OCI-LY3 (cell line): Measurements from ENCODE around the gene PSMA8.
"Not testable (repeated sequence)": the region's sequence is repeated elsewhere in the genome, so short reads cannot be mapped to it uniquely, and the experiment has no call there.

Experiments
- EZH2phosphoT487 ChIP-seq: fragments of 200-600 bp; shearing (Covaris generic); IDR thresholded peaks from 2 replicates; pipeline ENCODE4 v1.6.1; 2018; ENCODE audit warnings: antibody characterized with exemption, mixed run types, low read depth
- TF ChIP-seq, protein P1 (sequence below): fragments of 200-600, 300-600 bp; sonication (generic); IDR thresholded peaks from 2 replicates; pipeline ENCODE4 v1.5.1; 2014; ENCODE audit warnings: antibody characterized with exemption, low read length, low read depth

DNA sequence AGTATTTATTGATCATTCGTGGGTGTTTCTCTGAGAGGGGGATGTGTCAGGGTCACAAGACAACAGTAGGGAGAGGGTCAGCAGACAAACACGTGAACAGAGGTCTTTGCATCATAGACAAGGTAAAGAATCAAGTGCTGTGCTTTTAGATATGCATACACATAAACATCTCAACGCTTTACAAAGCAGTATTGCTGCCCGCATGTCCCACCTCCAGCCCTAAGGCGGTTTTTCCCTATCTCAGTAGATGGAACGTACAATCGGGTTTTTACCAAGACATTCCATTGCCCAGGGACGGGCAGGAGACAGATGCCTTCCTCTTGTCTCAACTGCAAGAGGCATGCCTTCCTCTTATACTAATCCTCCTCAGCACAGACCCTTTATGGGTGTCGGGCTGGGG lies 68.3 kb downstream of the PSMA8 start:
- TF ChIP-seq, protein P1, sequence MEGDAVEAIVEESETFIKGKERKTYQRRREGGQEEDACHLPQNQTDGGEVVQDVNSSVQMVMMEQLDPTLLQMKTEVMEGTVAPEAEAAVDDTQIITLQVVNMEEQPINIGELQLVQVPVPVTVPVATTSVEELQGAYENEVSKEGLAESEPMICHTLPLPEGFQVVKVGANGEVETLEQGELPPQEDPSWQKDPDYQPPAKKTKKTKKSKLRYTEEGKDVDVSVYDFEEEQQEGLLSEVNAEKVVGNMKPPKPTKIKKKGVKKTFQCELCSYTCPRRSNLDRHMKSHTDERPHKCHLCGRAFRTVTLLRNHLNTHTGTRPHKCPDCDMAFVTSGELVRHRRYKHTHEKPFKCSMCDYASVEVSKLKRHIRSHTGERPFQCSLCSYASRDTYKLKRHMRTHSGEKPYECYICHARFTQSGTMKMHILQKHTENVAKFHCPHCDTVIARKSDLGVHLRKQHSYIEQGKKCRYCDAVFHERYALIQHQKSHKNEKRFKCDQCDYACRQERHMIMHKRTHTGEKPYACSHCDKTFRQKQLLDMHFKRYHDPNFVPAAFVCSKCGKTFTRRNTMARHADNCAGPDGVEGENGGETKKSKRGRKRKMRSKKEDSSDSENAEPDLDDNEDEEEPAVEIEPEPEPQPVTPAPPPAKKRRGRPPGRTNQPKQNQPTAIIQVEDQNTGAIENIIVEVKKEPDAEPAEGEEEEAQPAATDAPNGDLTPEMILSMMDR, result not testable (repeated sequence)
- TF ChIP-seq EZH2phosphoT487, result not testable (repeated sequence)
